ENCODE measurements around the gene PPRC1. TPM values are rescaled to one million over a fixed set of nuclear protein-coding genes. Genes with fewer than 3 reads are reported as not detected.

PPRC1 gene
- total RNA-seq, 1 donor from 2014 or later: 31.5 TPM

DNA sequence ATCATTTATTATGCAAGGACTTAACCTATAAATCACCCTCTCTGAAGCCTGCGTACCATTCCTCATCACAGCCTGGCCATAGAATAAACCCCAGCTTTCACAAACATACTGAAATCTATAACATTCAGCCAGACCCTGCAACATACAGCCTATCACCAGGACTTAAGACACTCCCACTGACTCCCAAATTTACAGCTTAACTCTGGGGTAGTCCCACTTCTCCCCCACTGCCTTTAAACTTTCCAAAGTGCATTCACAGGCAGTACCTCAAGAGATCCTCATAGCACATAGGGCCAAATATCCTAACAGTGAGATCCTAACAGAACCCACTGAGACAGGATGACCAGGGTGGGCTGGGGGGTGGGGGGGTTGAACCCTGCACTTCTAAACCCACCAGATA, 16.2 kb upstream of the PPRC1 start:
- no peak for DNase-seq (ENCODE audit: extremely low read depth, low read depth, low spot score)

GRCh38 chr10:102117391-102118159, 15.3 kb upstream of the PPRC1 start:
- DNase-seq (ENCODE audit: extremely low read depth, low read depth, low spot score): no peak

DNA sequence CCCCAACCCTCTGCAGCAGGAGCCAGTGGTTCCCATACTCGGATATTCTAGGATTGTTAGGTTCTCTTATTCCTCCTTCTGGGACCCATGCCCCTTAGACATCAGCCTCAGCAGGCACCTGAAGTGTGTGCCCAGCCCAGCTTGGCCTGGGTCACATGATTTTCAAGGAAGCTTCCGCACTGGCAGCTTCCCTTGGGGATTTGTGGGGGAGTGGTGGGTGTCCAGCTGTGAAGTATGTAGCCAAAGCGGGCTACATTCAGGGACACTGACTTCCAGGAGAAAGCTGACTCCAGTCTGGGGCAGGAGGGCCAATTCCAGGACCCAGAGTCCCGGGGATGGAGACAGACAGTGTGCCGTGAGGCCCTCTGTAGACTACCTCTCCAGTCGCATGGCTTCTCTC, 14.0 kb upstream of the PPRC1 start:
- DNase-seq (ENCODE audit: extremely low read depth, low read depth, low spot score): no peak

DNA sequence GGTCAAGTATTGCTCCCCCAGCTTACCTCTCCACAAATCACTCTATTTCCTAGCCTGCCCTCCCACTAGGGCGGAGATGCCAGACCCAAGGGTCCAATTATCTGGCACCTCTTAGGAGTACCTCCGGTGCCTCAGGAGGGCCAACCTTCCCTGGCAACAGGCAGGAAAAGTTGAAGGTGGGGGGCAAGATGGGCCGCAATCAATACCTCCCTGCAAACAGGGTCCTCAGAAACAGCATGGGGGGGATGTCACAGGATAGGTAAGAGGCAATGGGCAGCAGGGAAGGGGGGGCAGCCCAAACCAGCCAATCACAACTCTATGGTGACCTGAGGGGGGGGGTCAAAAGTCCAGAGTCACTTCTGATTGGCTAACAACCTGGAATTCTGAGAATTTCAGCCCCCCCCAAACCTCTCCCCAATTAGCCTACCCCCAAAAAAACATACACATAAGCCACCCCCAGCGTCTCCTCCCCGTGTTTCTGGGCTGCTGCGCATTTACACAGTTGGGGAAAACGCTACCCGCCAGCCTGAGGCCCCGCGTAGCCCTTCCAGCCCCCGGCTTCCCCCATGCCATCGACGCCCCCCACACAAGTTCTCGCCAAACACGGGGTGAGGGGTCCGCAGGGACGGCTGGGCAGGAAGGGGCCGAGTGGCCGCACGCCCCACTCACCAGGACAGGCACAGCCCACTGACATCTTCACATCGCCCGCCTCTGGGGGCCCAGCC, 13.3 kb upstream of the PPRC1 start:
- DNase-seq (ENCODE audit: extremely low read depth, low read depth, low spot score): no peak

DNA sequence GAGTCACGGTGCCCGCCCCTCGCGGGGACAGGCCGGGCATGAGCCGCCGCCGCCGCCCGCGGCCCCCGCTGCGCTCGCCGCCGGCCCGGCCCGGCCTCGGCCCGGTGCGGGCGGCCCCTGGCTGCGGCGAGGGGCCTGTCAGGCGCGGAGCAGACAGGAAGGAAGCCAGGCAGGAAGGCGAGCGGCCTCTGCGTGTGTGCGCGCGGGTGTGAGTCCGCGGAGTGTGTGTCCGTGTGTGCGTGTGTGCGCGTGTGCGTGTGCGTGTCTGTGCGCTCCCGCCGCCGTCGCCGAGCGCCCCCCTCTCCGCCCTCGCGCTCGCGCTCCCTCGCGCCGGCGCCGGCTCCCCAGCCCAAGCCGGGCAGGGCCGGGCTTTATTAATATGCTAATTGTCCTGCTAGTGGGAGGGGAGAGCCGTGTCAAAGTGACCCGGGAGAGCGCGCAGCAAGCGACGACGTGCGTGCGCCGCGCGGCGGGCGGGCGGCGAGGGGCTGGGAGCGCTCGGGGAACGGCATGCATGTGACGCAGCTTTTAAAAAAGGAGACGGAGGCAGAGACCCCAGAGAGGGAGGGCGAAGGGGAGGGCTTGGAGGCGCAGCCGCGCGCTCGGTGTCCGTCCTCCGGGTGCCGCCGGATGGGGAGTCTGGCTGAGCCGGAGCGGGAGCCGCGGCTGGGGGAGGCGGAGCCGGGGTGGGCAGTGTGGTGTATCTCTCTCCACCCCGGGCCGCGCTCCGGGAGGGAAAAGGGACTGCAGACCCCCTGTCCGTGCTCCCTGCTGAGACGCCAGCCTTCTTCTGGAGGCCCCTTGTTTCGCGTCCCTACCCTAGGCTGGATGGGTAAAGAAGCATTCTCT, 12.5 kb upstream of the PPRC1 start, which contains the start of gene LDB1:
LDB1 (minus strand) TSS at position 227 of the 849 bp plus-strand sequence. CDS start 258 bp downstream, outside the sequence.
- DNase-seq (ENCODE audit: extremely low read depth, low read depth, low spot score): no peak

GRCh38 chr10:102120991-102121738, 11.7 kb upstream of the PPRC1 start:
- no peak for DNase-seq (ENCODE audit: extremely low read depth, low read depth, low spot score)

- DNase-seq (ENCODE audit: extremely low read depth, low read depth, low spot score): no peak
Observed at GRCh38 chr10:102121739-102122372, 11.0 kb upstream of the PPRC1 start.

GRCh38 chr10:102122450-102122849, 10.4 kb upstream of the PPRC1 start:
- no peak for DNase-seq (ENCODE audit: extremely low read depth, low read depth, low spot score)

GRCh38 chr10:102123223-102123622, 9.6 kb upstream of the PPRC1 start:
- DNase-seq (ENCODE audit: extremely low read depth, low read depth, low spot score): no peak

- DNase-seq (ENCODE audit: extremely low read depth, low read depth, low spot score): no peak
Observed at GRCh38 chr10:102131286-102132170, 1.3 kb upstream of the PPRC1 start.

DNA sequence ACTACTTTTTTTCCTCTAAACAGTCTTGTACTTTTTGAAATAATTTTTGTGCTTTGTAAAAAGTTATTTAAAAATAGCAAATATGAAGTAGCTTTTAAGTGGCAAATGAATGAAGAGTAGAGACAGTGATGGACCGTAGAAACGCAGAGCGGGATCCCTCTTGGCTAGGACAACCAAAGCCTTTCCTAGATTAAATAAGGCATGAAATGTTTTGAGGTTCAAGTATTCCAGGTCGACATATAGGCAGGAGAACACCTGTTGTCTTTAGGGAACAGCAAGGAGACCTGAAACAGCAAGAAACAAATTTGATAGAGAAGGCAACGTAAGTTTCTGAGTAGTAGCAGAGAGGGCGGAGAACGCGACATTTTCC, 662 bp upstream of the PPRC1 start:
- DNase-seq (ENCODE audit: extremely low read depth, low read depth, low spot score): no peak

DNA sequence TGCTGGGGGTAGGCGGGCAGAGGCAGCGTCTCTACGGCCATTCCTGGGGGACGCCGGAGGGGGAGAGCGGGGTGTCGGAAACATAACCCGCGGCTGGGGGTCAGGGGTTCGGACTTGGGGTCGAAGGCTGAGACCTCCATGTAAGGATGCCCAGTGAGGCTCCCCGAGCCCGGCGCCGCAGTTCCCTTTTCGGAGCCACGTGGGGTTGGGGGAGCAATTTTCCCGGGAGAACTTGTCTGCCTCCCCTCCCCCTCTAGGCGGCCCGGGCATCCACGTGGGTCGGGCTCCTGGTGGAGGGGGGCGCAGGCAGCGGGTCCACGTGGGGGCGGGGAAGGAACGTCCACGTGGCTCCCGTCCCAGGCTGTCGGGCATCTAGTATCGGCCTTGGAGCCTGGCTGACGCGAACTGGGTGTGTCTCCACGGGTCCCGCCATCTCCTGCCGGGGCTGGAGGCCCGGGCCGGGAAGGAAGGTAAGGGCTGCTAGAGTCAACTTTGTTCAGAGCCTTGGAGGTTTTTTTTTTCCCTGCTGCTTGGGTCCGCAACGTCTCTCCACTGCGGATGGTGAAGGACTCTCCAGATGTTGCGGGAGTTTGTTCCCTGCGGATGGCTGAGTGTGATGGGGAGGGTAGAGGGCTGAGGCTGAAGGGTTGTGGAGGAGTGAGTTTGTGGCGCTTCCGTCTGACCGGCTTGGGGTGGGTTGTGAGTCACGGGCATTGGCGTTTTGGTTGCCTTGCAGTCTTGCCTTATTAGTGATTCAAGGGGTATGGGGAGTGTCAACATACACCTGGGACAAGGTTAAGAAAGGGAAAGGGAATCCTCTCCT, 744 bp downstream of the PPRC1 start:
- DNase-seq (ENCODE audit: extremely low read depth, low read depth, low spot score): no peak

DNA sequence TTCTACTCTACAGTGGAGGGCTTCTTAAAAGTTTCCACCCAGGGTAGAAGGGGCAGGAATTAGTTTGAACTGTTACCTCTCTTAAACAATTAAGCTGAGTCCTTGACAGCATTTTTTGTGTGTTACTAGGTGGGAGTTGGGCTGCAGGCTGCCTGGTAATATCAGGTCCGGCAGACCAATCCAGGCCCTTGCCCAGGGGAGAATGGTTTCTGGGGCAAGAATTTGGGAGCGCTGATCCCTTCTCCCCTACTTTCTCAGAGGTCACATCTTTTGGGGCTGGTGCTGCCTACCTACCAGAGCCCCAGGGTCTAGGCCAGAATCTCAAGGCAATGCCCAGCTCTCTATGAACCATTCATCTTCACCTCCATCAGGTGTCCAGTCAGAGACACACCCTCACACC, 1.6 kb downstream of the PPRC1 start:
- DNase-seq (ENCODE audit: extremely low read depth, low read depth, low spot score): no peak

DNA sequence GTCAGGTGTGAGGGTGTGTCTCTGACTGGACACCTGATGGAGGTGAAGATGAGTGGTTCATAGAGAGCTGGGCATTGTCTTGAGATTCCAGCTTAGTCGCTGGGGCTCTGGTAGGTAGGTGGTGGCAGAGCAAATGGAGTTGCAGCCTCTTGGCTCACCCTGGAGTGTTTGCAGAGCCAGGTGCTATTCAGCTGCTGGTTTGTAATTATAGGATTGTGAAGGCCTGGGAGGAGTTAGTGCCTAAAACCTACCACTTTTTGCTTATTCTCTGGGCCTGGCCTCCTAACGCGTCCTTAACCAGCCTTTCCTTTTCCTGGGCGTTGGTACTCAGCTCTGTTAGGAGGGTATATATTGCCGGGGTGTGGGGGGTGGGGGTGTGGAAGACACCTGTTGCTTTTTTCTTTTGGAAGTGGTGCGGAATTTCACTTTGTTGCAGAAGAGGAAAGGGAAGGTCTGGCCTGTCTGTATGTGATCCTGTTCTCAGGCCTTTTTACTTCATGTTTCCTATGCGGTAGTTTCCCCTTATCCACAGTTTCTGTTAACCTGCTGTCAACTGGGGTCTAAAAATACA, 3.2 kb downstream of the PPRC1 start:
- DNase-seq (ENCODE audit: extremely low read depth, low read depth, low spot score): no peak

GRCh38 chr10:102139281-102140110, 6.7 kb downstream of the PPRC1 start:
- DNase-seq (ENCODE audit: extremely low read depth, low read depth, low spot score): no peak

- no peak for DNase-seq (ENCODE audit: extremely low read depth, low read depth, low spot score)
Observed at GRCh38 chr10:102140218-102140617, 7.4 kb downstream of the PPRC1 start.

GRCh38 chr10:102140913-102141540, 8.2 kb downstream of the PPRC1 start:
- DNase-seq (ENCODE audit: extremely low read depth, low read depth, low spot score): no peak
